IgD-negative memory B cell (primary cell): ENCODE results near the gene MUC6. TPM values are rescaled to one million over a fixed set of nuclear protein-coding genes. Genes with fewer than 3 reads are reported as not detected.

Source experiments
- H3K27ac Mint-ChIP-seq, 3 donors: one replicate each; pipeline ENCODE4 v1.8.0; 2020 to 2022; ENCODE audit warnings: mild to moderate bottlenecking in 3 of 3, mixed read lengths in 3 of 3, moderate library complexity in 1 of 3
- H3K27me3 Mint-ChIP-seq: one replicate; pipeline ENCODE4 v1.8.0; 2021; ENCODE audit warnings: mixed read lengths
- H3K36me3 Mint-ChIP-seq: one replicate; pipeline ENCODE4 v1.8.0; 2020; ENCODE audit warnings: mild to moderate bottlenecking, mixed read lengths
- H3K4me1 Mint-ChIP-seq, 3 donors: one replicate each; pipeline ENCODE4 v1.8.0; 2020 to 2022; ENCODE audit warnings: mixed read lengths in 3 of 3, mild to moderate bottlenecking in 1 of 3
- H3K4me3 Mint-ChIP-seq, 4 donors: one replicate each; pipeline ENCODE4 v1.8.0; 2020 to 2022; ENCODE audit warnings: mild to moderate bottlenecking in 4 of 4, mixed read lengths in 4 of 4, moderate library complexity in 3 of 4
- H3K9me3 Mint-ChIP-seq, 3 donors: one replicate each; pipeline ENCODE4 v1.8.0; 2020 to 2021; ENCODE audit warnings: mixed read lengths in 3 of 3, mild to moderate bottlenecking in 1 of 3
- polyA plus RNA-seq: library from polyadenylated mRNA; unstranded; fragments of 300-500 nt; fragmentation: Illumina TruSeq; gene quantifications from one replicate; pipeline ENCODE4 v1.2.3, GENCODE V29; 2021

Gene MUC6
- polyA plus RNA-seq, 1 donor from 2014 or later: not detected

DNA sequence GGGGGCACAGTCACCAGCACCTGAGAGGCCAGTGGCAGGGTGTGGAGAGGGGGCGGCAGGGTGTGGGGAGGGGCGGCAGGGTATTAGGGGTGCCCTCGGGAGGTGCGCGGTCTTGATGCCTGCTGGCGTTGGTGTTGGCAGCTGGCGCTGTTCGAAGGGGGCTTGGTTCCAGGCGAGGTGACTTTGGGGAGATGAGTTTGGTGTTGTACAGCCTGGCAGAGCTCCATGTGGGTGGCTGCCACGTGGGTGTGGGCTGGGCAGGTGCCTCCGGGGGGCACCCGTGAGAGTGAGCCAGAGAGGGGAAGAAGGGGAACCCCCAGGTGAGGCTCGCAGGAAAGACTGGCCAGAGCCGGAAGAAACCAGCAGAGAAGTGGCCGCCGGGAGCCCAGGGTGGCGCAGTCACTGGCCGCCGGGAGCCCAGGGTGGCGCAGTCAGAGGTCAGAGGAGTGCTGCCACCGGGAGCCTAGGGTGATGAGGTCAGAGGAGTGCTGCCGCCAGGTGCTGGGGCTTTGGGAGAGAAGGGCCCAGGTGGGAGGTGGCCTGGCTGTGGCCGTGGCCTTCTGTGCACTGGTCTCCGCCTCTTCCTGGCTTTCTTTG lies 44.7 kb downstream of the MUC6 start:
- no peaks in the 10 kb centered on the region for H3K27me3 Mint-ChIP-seq
- peak overlapping the region in 1 of 3 donors; percentile 14 for H3K27ac Mint-ChIP-seq
- peaks cover 0 to 14% (median 6%) of the 10 kb centered on the region in 3 donors for H3K4me1 Mint-ChIP-seq

DNA sequence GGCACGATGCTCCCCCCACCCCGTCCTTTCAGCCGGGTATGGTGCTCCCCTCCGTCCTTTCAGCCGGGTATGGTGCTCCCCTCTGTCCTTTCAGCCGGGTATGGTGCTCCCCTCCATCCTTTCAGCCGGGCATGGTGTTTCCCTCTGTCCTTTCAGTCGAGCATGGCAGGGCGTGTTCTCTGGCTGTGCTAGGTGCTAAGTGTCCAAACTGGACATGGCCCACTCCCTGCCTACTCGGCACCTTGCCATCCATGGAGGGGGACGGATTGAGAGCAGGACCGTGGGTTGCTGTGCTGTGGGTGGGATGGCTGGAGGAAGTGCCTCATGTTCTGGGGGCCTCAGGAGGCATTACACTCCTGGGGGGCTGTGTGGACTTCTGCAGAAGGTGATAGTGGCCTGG lies 45.5 kb downstream of the MUC6 start:
- Mint-ChIP-seq H3K4me3 (no peak overlapping the region), H3K4me1 (peaks cover 0 to 10% (median 5%) of the 10 kb centered on the region in 3 donors), H3K27ac (peak overlapping the region in 1 of 3 donors; percentile 83), H3K27me3 (no peaks in the 10 kb centered on the region), H3K36me3 (no peaks in the 10 kb centered on the region), H3K9me3 (no peaks in the 10 kb centered on the region)

More for the DNA sequence above, 44.7 kb downstream of the MUC6 start:
- Mint-ChIP-seq H3K36me3 (peaks cover 1% of the 10 kb centered on the region), H3K9me3 (no peaks in the 10 kb centered on the region), H3K4me3 (no peak overlapping the region)

DNA sequence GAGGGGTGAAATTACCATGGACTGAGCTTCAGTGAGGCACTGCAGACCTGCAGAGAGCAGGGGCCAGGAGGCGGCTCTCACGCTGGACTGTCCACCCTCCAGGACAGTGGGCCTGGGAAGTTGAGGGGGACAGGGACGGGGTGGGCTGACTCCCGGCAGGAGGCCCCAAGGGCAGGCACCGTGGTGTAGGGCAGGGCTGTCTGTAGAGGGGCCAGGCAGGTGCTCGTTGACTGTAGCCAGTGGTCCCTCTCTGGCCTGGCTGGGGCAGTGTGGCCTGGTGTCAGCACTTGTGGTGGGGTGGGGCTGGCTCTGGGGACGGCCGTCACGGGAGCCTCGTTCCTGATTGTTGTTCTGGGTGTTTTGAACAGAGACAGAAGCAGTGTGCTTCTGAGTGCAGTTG lies 46.4 kb downstream of the MUC6 start:
- H3K27ac Mint-ChIP-seq: no peak overlapping the region

DNA sequence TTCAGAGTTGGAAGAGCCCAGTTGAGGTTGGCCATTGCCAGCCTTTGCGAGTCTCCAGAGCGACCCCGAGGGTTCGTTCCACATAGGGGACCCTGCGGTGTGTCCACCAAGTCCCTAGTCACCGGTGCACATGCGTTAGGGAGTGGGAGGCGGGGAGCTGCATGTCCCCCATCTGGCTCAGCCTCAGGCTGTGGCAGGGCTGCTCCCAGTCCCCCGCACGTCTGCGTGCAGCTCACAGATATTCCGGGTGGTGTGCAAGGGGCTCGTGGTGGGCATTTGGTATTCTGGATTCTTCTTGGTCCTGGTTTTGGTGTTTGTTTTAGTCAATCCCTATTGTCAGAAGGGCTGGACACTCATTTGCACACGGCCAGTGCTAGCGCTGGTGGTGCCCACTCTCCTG lies 48.8 kb downstream of the MUC6 start:
- Mint-ChIP-seq H3K27me3 (no peaks in the 10 kb centered on the region), H3K27ac (no peak overlapping the region), H3K4me3 (no peak overlapping the region), H3K36me3 (no peaks in the 10 kb centered on the region), H3K4me1 (peaks cover 0 to 2% (median 0%) of the 10 kb centered on the region in 3 donors), H3K9me3 (no peaks in the 10 kb centered on the region)

More for the DNA sequence above, 46.4 kb downstream of the MUC6 start:
- no peaks in the 10 kb centered on the region for H3K9me3 Mint-ChIP-seq
- H3K27me3 Mint-ChIP-seq: no peaks in the 10 kb centered on the region
- H3K4me1 Mint-ChIP-seq: peaks cover 0 to 4% (median 1%) of the 10 kb centered on the region in 3 donors
- H3K36me3 Mint-ChIP-seq: no peaks in the 10 kb centered on the region
- H3K4me3 Mint-ChIP-seq: no peak overlapping the region

DNA sequence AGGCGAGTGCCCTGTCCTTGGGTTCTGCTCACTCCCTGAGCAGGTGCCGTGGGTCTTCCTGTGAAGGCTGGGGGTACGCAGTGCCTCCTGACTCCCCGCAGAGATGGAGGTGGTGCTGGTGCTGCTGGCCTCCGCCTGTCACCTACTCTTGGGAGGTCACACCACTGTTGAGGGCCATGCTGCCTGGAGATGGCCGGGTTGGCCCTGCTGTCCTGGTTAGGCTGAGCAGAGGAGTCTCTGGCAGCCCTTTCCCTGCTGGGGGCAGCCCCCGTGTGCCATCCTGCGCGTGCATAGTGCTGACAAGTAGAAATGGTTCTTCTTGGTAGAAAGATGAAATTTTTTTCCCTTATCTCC lies 49.6 kb downstream of the MUC6 start:
- no peak overlapping the region for H3K4me3 Mint-ChIP-seq
- peaks cover 0 to 2% (median 0%) of the 10 kb centered on the region in 3 donors for H3K4me1 Mint-ChIP-seq
- H3K36me3 Mint-ChIP-seq: no peaks in the 10 kb centered on the region
- no peak overlapping the region for H3K27ac Mint-ChIP-seq
- H3K27me3 Mint-ChIP-seq: no peaks in the 10 kb centered on the region
- no peaks in the 10 kb centered on the region for H3K9me3 Mint-ChIP-seq

DNA sequence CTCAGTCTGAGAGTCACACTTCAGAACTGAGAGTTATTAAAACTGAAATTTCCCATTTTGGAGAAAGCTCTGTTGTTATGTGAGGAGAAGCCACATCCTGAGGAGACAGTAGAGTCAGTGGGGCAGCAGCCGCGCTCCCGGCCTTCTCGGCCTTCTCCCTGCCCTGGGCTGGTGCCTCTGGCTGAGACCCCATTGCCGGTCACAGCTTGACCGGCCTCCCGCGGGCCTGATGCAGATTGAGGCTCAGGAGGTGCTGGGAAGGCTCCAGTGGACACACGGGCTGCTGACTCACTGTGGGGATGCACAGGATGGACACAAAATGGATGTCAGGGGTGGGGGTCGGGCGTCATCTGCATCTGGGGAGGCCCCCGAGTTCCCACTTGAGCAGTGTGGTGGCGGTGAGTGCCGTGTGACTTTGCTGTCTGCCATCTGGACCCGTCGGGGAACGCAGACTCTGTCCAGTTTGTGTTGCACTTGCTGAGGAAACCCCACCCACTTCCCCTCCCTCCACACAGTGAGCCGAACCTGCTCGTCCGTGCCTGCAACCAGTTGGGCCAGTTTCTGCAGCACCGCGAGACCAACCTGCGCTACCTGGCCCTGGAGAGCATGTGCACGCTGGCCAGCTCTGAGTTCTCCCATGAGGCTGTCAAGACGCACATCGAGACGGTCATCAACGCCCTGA lies 50.1 kb downstream of the MUC6 start:
- H3K36me3 Mint-ChIP-seq: no peaks in the 10 kb centered on the region

DNA sequence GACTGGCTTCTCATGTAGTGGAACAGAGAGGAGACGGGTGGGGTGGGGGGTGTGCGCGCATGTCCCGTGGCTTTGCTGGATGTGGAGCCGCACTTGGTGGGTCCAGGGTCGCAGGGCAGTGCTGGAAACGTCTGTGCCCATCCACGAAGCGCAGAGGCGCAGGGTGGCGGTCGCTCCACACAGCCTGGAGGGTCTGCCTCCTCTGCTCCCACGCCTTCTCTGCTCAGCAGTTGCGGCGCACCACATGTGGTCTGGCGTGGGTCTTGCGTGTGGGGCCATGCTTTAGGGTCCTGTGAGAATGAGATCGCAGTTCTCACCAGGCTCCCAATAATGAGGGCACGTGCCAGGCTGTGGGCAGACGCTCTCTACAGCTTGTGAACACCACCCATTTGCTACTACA lies 50.7 kb downstream of the MUC6 start:
- H3K27me3 Mint-ChIP-seq: no peaks in the 10 kb centered on the region
- no peak overlapping the region for H3K4me3 Mint-ChIP-seq
- H3K36me3 Mint-ChIP-seq: no peaks in the 10 kb centered on the region
- peaks cover 0 to 2% (median 0%) of the 10 kb centered on the region in 3 donors for H3K4me1 Mint-ChIP-seq
- H3K27ac Mint-ChIP-seq: no peak overlapping the region
- H3K9me3 Mint-ChIP-seq: no peaks in the 10 kb centered on the region

More for the DNA sequence above, 50.1 kb downstream of the MUC6 start:
- Mint-ChIP-seq H3K27me3 (no peaks in the 10 kb centered on the region), H3K4me3 (no peak overlapping the region), H3K27ac (no peak overlapping the region), H3K9me3 (no peaks in the 10 kb centered on the region), H3K4me1 (peaks cover 0 to 2% (median 0%) of the 10 kb centered on the region in 3 donors)

DNA sequence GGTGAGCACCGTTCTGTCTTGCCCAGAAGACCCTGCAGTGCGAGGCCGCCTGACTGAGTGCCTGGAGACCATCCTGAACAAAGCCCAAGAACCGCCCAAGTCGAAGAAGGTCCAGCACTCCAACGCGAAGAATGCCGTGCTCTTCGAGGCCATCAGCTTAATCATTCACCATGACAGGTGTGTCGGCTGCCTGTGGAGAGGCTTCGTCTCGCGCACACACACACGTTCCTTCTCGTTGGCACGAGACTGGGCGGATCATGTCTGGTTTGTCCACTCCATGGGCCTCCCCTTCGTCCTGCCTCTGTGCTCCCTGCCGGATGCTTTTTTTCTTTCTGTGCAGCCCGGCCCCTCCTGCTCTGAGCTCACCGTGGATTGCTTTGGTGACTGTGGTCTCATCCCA lies 51.1 kb downstream of the MUC6 start:
- no peaks in the 10 kb centered on the region for H3K9me3 Mint-ChIP-seq
- H3K27me3 Mint-ChIP-seq: no peaks in the 10 kb centered on the region
- H3K4me1 Mint-ChIP-seq: peaks cover 0 to 2% (median 0%) of the 10 kb centered on the region in 3 donors
- H3K36me3 Mint-ChIP-seq: no peaks in the 10 kb centered on the region
- H3K4me3 Mint-ChIP-seq: no peak overlapping the region
- no peak overlapping the region for H3K27ac Mint-ChIP-seq

DNA sequence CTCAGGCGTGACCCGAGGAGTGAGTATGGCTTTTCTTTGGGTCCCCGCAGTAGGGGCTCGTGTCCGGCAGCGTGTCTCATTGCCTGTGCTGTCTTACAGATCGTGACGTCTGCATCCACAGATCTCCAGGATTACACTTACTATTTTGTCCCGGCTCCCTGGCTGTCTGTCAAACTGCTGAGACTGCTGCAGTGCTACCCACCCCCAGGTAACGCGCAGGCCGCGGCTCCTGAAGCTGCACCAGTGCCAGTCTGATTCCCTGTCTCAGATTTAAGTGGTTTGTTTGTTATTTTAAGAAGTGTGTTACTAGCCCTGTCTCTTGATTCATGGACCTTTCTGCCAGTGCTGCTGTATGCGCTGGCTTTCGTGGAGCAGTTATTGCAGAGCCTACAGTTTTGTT lies 52.0 kb downstream of the MUC6 start:
- Mint-ChIP-seq H3K4me3 (no peak overlapping the region), H3K9me3 (no peaks in the 10 kb centered on the region), H3K27me3 (no peaks in the 10 kb centered on the region), H3K27ac (no peak overlapping the region), H3K4me1 (peaks cover 0 to 2% (median 0%) of the 10 kb centered on the region in 3 donors), H3K36me3 (no peaks in the 10 kb centered on the region)

DNA sequence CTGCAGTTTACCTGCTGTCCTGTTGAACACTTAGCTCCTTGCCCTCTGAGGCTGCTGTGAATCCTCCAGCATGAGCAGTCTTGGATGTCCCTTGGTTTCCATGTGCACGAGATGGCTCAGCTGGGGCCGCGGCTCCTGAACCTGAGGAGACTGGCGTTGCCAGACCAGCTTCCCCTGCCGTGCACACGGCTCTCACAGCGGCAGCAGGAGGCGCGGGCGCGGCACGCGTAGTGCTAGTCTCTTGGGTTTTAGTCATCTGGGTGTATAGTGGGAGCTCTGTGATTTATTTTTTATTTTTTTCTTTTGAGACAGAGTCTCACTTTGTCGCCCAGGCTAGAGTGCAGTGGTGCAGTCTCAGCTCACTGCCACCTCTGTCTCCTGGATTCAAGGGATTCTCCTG lies 54.8 kb downstream of the MUC6 start:
- Mint-ChIP-seq H3K36me3 (no peaks in the 10 kb centered on the region), H3K4me1 (no peaks in the 10 kb centered on the region), H3K4me3 (no peak overlapping the region), H3K9me3 (no peaks in the 10 kb centered on the region), H3K27ac (no peak overlapping the region), H3K27me3 (no peaks in the 10 kb centered on the region)

DNA sequence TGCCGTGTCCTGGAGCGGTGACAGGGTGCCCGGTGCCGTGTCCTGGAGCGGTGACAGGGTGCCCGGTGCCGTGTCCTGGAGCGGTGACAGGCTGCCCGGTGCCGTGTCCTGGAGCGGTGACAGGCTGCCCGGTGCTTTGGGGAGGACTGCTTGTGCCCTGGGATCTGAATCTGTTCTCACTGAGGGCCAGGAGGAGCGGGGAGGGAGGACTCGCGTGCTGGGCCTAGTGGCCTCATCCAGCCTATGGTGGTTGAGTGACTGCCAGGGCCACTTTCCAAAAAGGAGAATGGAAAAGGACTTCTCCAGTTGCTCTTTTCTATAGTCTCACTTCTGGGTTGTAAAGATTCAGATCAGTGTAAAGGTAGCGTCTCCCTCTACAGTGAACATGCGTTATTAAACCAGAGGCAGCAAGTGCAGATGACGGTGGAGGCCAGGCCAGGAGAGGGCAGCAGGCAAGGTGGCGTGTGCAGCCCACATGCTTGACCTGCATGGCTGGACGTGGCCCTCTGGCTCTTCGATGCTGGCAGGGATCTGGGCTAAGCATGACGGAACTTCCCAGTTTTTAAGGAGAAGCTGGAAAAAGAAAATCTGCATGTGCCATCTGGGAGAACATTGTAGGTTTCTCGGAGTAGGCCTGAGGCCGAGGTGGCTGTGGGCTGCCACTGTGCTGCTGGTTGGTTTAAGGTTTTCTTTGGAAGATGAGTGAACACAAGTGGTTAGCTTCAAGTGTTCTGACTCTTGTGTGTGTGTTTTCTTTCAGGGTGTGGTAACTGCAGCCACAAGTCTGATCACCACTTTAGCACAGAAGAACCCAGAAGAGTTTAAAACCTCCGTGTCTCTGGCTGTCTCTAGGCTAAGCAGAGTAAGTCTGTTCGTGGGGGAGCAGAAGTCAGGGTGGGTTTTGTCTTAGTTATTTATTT lies 55.8 kb downstream of the MUC6 start:
- no peaks in the 10 kb centered on the region for H3K4me1 Mint-ChIP-seq
- H3K27ac Mint-ChIP-seq: peak overlapping the region in 1 of 3 donors; percentile 43
- H3K36me3 Mint-ChIP-seq: no peaks in the 10 kb centered on the region
- H3K4me3 Mint-ChIP-seq: no peak overlapping the region
- H3K9me3 Mint-ChIP-seq: no peaks in the 10 kb centered on the region
- no peaks in the 10 kb centered on the region for H3K27me3 Mint-ChIP-seq

DNA sequence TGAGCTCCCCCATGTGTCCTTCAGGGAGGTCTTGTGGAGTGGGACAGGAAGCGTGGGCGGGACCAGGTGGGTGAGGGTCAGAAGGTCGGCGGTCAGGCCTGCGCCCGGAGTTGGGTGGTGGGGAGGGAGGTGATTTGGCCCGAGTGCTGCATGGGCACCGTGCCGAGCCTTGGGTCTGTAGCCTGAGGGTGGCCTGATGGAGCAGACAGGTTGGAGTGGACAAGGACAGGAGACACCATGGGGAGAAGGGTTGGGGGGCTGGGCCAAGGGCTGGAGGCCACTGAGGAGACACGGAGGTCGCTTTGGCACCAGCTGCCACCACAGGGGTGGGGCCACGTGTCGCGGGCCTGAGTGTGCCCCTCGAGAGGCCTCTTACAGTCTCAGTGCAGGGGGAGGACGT lies 57.7 kb downstream of the MUC6 start:
- H3K36me3 Mint-ChIP-seq: no peaks in the 10 kb centered on the region

DNA sequence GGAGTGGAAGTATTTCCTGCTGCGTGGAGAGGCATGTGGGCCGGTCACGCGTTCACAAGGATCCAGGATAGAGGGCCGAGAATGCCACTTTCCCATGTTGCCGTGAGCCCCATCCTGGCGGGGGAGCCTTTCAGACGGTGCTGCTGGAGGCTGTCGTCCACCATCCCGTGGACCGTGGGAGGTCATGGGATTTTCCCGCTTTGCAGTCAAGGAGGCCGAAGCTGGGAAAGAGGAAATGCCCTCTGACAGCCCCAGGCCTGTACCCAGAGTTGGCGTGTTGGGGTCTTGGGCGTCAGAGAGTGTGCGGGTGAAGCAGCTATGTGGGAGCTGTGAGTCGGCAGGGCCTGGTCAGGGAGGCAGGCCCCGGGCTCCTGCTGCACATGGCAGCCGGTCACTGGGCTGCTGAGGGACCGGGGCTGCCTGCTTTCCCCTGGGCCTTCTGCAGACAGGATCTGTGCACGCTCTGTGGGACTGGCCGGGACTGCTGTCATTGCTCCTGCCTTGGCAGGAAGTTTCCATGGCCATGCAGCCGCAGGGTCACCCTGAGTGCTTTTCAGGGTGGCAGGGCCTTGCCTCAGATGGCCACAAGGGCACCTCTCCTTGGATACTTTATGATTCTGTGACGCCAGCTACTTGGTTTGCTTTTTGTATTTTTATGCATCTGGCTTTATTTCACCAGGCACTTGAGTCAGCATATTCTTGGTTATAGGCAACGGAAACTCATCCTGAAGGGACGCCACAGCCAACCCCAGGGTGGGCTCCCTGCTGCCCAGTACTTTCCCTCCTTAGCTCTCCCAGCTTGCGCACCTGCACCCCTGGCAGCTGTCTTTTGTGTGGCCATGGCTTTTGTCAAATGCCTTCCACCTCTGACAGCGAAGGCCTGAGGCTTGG lies 58.4 kb downstream of the MUC6 start:
- H3K4me1 Mint-ChIP-seq: no peaks in the 10 kb centered on the region
- no peaks in the 10 kb centered on the region for H3K27me3 Mint-ChIP-seq
- no peaks in the 10 kb centered on the region for H3K9me3 Mint-ChIP-seq
- H3K27ac Mint-ChIP-seq: no peak overlapping the region
- peaks cover 3% of the 10 kb centered on the region for H3K36me3 Mint-ChIP-seq
- H3K4me3 Mint-ChIP-seq: peak overlapping the region in 1 of 4 donors; percentile 41

More for the DNA sequence above, 57.7 kb downstream of the MUC6 start:
- Mint-ChIP-seq H3K27me3 (no peaks in the 10 kb centered on the region), H3K27ac (peak overlapping the region in 1 of 3 donors; percentile 82), H3K4me3 (no peak overlapping the region), H3K9me3 (no peaks in the 10 kb centered on the region), H3K4me1 (no peaks in the 10 kb centered on the region)

DNA sequence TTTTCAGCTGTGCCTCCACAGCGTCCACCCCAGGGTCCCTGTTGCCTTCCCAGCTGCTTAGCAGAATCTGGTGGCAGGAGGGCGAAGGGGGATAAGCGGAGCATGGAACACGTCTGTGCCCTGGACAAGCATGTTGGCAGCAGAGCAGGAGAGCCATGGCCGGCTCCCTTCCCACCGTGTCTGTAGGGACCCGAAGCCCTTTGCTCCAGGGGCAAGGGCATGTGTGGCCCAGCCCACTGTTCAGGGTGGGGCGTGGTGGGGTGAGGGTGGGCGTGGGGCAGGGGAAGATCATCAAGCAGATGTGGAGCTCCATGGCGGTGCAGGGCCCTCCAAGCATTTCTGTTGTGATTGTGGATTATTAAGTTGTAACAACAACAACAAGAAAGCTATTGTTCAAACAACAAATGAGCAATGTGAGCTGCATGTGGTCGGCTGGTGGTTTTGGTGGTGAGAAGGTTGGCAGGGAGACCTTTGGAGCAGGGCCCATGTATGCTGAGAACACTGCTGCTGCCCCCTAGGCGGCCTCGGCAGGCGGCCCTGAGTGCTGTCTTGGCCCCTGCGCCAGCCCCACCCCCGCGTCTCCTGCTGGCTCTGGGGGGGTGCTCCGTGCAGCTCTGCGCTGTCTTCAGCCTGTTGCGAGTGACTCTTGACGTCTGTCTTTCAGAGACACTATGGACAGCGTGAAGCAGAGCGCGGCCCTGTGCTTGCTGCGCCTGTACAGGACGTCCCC lies 59.9 kb downstream of the MUC6 start:
- no peaks in the 10 kb centered on the region for H3K4me1 Mint-ChIP-seq
- peaks cover 6% of the 10 kb centered on the region for H3K36me3 Mint-ChIP-seq
- H3K27me3 Mint-ChIP-seq: no peaks in the 10 kb centered on the region
- no peak overlapping the region for H3K4me3 Mint-ChIP-seq
- H3K27ac Mint-ChIP-seq: no peak overlapping the region
- no peaks in the 10 kb centered on the region for H3K9me3 Mint-ChIP-seq
